ENCODE measurements around the gene CANT1. TPM values are rescaled to one million over a fixed set of nuclear protein-coding genes. Genes with fewer than 3 reads are reported as not detected.

CANT1 gene
- total RNA-seq, 1 experiment from 2014 or later: 33.0 TPM

DNA sequence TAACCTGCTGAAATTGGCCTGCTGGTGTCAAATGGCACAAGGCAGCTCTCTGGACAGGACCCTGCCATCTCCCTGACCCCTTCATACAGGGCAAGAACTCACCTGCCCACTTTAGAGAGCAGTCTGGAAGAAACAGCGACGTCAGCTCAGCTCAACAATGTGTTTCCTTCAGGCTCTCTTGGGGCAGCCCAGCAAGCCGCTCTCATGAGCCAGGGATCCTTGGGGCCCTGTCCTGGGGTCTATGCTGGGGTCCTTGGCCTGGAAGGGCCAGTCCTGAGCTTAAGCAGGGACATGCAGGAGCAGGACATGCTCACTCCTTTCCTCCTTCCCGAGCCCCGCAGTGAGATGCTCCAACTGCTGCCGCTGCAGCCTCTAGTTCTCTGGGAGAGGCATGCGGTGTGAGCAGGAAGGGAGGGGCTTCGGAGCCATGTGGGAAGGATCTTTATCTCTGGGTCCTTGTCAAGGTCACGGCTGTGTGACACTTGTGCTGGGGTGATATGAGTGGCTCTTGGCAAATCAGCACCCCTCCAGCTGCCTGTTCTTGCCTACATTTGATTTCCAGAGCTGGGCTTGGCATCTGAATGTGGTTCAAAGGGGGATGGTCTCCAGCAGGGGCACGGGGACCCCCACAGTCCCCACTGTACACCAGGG, 17.8 kb upstream of the CANT1 start:
- H3K27me3 Mint-ChIP-seq (ENCODE audit: low read depth): peaks cover 100% of the 10 kb centered on the region
- Histone ChIP-seq H3K79me1 (ENCODE audit: insufficient read depth, low read depth, low read length, poor library complexity, severe bottlenecking) (no peaks in the 10 kb centered on the region), H3K18ac (ENCODE audit: insufficient read length, low read depth, low read length) (no peak overlapping the region), H3K14ac (ENCODE audit: insufficient read depth, low read length) (no peak overlapping the region; the same call in 1 of the 2 replicates), H3K4me2 (ENCODE audit: insufficient read depth, insufficient read length, low read length) (no peak overlapping the region), H3K23ac (ENCODE audit: insufficient read length, low read depth, low read length) (no peak overlapping the region), H3K23me2 (ENCODE audit: insufficient read length, low read depth, low read length, poor library complexity, severe bottlenecking) (peaks cover 13% of the 10 kb centered on the region), H2AK5ac (ENCODE audit: insufficient read length, low read length) (no peak overlapping the region), H3K4me1 (ENCODE audit: insufficient read depth, low read length) (no peaks in the 10 kb centered on the region), H3K79me2 (ENCODE audit: insufficient read depth, low read length) (no peaks in the 10 kb centered on the region), H4K8ac (replicated peaks; ENCODE audit: insufficient read length, low read depth, low read length) (no peak overlapping the region), H3T11ph (ENCODE audit: low read length) (no peak overlapping the region), H3K9me3 (ENCODE audit: control insufficient read depth, low read depth, low read length) (no peaks in the 10 kb centered on the region), H4K91ac (ENCODE audit: insufficient read length, low read depth, low read length) (no peak overlapping the region), H3K9ac (ENCODE audit: extremely low read depth, insufficient read length, low read length) (no peak overlapping the region), H2BK12ac (ENCODE audit: insufficient read length, low read depth, low read length) (no peak overlapping the region), H2AFZ (ENCODE audit: low read length) (no peak overlapping the region), H3K4ac (ENCODE audit: low read depth, low read length) (no peak overlapping the region), H4K20me1 (ENCODE audit: control insufficient read depth, insufficient read depth, insufficient read length) (no peaks in the 10 kb centered on the region), H2BK15ac (ENCODE audit: low read depth, low read length) (no peak overlapping the region), H4K5ac (ENCODE audit: insufficient read length, low read depth, low read length) (no peak overlapping the region), H2BK5ac (ENCODE audit: insufficient read length, low read length) (no peak overlapping the region), H2BK20ac (ENCODE audit: low read depth, low read length, poor library complexity, severe bottlenecking) (no peak overlapping the region), H3K27me3 (ENCODE audit: insufficient read depth, low read length) (peaks cover 27% of the 10 kb centered on the region; the same call in 1 of the 2 replicates), H3K56ac (ENCODE audit: insufficient read length, low read depth, low read length) (no peak overlapping the region), H2BK120ac (ENCODE audit: low read depth, low read length, poor library complexity, severe bottlenecking) (no peak overlapping the region), H3K27ac (ENCODE audit: insufficient read length, low read depth, low read length) (no peak overlapping the region)
- no peak overlapping the region for H3K4me3 Mint-ChIP-seq
- peaks cover 13 to 29% of the 10 kb centered on the region in 2 experiments for H3K4me1 Mint-ChIP-seq
- no peaks in the 10 kb centered on the region; a peak in 1 of 7 replicates for H3K36me3 Mint-ChIP-seq (ENCODE audit: insufficient read depth in 1 of 3, low read depth in 3 of 3)
- H3K9me3 Mint-ChIP-seq: no peaks in the 10 kb centered on the region
- DNase-seq: no peak
- TF ChIP-seq CTCF (conservative IDR thresholded peaks at IDR 0.05): no peak
- WGBS (ENCODE audit: extremely low coverage, insufficient read length, low lambda C conversion rate): no CpG with 5 or more reads among the region's 10 CpGs
- H3K27ac Mint-ChIP-seq: no peak overlapping the region
